Islet of Langerhans (tissue), 1 donor: ENCODE data around the gene REXO2.

ENCODE experiments used
- FAIRE-seq: peaks from one replicate; lab custom pipeline; 2011; peaks lifted over from hg19 to GRCh38; lab: Jason Lieb, UNC

Gene REXO2

DNA sequence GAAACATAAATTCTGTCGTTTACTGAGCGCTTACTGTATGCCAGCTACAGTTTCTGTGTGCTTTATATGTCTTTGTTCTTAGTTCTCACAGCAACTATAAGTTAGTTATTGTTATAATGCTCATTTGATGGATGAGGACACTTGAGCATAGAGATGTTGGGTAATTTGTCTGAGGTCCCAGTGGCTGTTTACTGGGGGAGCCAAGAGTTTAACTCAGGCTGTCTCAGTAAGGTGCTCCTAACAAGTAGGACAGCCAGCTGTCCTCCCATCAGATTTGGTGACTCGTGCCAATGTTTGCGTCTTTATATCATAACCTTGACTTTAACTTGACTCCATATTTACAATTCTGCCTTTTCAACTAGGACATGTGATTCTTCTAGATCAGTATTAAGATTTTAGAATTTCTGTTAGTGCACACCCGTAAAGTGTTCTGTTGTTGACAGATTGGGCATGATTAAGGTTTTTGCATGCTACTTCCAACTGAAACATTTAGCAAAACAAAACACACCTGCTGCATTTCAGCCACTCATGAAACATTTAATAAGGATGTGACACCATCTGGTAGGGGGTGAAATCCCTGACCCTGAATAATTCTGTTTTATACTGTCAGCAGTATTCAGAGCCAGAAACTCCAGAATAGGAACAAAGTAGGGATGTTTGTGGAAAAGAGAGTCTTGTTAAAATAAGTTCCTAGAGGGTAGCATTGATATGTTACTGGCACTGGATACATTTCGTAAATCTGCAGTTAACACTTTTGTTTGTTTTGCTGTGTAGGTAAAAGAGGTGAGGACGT is 1.9 kb downstream of the REXO2 start:
- FAIRE-seq = no peak

DNA sequence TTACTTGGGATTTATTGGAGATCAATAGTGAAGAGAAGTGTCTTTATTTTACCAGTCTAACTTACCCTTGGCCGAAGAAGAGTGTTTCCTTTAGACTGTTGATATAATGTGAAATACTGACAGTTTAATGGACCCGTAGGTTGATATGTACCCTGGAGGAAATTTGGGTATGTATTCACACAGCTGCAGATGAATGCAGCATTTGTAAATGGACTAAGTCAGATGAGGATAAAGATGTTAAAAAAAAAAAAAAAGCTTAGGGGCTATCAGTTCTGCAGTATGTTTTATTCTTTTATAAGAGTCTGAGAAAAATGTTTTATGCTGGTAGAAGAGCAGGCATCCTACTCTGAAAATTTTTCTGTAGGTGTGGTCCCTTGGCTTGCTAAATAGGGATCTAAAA is 2.7 kb downstream of the REXO2 start:
- no peak for FAIRE-seq

DNA sequence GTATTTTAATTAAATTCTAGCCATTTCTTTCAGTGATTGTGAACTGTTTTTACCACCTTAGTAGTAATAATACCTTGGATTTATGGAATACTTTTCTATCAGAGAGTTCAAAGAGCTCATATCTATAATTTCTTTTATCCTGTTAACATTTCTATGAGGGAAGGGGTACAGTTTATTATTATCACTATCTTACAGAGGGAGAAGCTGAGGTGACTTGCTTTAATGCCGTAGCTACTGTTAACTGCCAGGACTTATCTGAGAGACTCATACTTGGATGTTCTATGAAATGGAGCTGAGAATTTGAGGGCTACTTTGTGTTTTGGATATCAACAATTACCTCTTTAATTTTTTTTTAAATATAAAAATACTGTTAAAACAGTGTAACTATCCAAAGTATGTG is 3.3 kb downstream of the REXO2 start:
- FAIRE-seq = no peak

DNA sequence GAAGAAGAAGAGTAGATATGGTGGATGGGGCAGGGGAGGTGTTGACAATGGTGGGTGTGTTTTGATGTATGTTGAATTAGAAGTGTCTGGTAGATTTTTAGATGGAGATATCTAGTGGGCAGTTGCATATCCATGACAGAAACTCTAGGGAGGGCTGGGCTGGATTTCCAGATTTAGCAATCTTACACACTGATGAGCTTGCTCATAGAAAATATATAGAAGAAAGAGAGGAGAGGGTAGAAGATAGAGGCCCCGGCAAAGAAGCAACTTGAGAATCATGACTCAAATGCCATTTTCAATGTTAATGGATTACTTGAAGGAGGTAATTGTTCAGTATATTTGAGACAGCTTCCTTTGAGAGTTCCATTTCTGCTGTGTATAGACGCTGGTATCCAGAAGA is 8.2 kb downstream of the REXO2 start:
- FAIRE-seq = no peak

DNA sequence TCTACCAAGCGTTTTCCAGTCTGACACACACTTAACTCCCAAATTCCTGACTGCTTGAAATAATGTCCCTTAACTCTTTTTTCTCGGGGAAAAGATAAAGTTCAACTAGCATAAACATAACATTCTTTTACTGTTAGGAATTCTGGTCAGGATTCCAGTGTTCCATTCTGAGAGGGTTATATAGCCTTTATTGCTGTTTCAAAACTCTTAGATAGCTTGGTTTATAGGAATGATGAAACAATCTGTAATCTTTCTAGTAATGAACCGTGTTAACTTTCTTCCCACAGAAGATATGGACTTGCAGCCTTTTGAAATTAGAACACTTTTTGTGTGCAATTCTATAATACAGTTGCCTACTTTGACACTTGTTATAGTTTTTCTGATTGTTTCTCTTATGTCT is 8.6 kb downstream of the REXO2 start:
- FAIRE-seq = no peak

DNA sequence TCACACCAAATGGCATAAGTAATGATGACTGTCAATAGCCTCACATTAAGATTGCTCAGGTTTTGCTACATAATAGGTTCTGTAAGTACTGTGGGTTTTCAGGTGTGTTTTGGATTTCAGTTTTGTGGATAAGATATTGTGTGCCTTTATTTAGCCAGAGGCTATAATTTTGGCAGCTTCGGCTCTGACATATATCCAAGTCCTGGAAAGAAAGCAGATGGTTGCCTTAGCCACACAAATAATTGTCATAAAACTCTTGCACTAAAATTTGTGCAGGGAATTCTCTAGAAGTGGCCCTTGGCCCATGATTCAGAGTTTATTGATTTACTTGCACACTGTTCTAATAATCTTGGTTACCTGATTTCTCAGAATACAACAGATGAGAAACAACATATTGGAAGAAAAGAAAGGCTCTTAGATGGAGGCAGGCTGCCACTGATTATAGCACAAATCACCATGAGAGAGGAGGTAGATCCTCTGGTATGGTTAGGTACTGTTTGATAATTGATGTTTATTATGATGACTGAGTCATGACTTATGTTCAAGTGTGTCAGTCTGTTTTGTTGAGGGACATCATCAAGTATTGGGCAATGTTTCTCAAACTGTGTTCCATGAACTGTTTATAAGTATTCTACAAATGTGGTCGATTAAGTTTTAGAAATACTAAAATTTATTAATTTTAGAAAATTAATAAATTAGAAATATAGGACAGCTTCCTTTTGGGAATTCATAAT is 9.6 kb downstream of the REXO2 start:
- peak; percentile 9 for FAIRE-seq

DNA sequence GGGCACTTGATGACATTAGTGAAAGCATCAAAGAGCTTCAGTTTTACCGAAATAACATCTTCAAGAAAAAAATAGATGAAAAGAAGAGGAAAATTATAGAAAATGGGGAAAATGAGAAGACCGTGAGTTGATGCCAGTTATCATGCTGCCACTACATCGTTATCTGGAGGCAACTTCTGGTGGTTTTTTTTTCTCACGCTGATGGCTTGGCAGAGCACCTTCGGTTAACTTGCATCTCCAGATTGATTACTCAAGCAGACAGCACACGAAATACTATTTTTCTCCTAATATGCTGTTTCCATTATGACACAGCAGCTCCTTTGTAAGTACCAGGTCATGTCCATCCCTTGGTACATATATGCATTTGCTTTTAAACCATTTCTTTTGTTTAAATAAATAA is 10.6 kb downstream of the REXO2 start:
- FAIRE-seq = peak; percentile 71

DNA sequence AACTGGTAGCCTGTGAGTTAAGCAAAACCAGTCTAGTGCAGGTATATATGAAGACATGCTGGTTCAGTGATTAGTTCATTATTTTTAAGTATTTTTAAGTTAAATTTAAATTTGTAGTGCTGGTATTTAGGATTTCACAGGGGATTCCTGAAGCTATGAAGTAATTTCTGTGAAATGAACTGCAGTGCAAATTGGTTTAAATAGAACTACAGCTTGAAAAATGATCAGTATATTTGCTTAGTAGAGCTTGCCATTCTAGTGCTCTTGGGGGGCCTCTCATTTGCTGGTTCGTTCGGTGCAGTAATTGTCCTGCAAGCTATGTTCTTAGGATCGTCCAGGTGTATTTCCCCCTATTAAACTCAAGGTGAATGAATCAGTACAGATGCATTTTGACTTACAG is 13.1 kb downstream of the REXO2 start:
- FAIRE-seq = no peak

DNA sequence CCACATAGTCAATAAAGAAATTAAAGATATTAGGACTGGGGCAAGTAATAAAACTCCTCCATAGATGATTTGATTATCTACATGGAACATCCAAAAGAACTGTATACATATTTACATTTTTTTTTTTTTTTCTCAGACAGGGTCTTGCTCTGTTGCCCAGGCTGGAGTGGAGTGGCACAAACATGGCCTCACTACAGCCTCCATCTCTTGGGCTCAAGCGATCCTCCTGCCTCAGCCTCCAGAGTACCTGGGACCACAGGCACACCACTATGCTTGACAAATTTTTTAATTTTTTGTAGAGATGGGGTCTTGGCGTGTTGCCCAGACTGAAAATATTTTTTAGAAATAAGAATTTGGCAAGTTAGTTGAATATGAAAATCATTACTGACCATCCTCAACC is 24.7 kb downstream of the REXO2 start:
- FAIRE-seq = no peak

DNA sequence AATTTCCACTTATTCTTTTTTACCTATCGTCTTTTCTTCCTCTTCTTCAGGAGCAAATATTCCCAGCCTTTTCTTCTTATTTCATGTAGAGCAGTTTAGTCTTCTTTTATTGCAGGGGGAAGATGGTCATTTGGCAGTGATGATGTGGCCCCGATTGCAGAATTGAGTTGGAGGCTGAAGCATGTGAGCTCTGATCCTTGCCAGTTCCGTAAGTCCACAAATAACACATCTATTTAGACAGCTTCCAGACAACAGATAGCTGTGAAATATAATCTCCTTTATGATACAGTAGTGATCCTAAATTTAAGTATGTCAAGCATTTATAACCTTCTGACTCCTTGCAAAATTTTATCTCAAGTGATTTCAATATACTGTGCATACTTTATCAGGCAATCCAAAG is 27.5 kb downstream of the REXO2 start:
- FAIRE-seq = no peak

DNA sequence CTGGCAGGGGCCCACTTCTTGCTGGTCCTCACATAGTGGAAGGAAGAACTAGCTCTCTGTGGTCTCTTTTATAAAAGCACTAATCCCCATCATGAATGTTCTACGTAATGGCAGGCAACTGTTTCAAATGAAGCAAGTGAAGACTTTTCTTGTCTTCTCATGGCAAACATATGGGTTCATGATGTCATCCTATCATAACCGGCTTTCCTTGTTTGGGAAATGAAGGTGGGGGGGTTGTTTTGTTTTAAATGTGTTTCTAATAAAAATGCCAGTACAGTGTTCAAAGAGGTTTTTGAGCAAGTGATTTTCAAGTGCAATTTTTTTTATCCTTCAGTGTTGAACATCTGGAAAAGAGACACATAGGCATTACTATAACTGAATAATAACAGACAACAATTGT is 33.4 kb downstream of the REXO2 start:
- no peak for FAIRE-seq

DNA sequence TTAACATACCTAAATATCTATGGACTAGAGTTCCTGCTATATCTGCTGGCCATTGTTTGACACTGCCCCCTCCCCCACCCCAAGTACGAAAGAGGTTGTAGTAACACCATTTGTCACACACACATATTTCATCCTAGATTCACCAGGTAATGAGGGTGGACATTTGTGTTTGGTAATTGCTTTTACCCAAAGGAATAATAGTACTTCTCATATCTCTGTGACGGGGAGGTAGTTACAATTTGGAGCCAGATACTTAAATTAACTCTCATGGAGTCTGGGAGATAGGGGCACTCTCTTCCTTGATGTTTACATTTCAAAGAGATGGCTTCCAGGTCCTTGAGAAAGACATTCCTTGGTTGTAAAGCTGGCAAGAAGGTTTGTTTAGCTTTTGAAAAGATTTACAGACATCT is 38.7 kb downstream of the REXO2 start:
- FAIRE-seq = no peak

DNA sequence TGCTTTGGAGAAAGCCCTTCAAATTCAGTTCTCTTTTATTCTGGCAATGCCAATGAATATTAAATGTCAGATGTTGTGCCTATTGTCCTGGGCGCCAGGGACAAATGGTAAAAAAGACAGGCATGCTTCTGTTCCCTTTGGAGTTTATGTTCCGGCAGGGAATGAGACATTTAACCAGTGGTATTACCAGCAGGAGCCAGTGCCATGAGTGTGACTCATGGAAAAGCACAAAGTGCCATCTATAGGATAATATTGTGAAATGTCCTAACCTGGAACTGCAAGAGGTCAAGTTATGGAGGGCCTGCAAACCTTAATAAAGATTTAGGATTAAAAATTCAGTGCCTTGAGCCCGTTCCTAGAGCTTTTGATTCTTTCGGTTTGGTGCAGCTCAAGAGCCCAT is 39.5 kb downstream of the REXO2 start:
- no peak for FAIRE-seq

DNA sequence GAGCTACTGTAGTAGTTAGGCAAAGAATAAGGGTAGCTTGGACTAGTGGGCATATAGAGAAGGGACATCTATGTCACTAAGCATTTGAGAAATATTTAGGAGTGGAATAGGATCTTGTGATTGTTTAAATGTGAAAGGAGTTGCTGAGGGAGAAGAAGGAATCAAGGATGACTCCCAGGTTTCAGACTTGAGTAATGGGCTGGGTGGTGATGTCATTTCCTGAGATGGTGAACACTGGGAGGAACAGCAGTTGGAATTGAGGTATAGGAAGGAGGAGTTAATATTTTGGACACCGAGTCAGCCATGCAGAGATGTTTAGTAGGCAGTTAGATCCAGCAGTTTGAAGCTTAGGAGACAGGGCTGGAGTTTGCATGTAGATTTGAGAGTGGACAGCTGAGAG is 40.1 kb downstream of the REXO2 start:
- FAIRE-seq = no peak

DNA sequence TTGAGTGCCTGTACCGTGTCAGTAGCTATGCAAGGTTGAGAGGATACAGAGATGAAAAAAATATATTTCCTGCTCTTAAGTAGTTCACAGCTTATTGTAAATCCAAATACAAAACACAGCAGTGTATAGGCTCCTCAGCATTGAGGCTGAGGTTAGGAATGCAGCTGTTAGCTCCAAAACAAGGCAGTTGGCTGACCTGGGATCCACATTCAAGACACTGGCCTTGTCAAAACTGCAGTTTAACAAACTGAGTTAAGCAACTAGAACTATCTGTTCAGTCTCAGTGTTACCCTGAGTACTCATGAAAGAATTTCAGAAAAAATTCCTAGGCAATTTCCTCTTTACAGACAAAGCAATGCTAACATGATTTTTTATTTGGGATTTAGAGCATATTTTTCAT is 42.8 kb downstream of the REXO2 start:
- FAIRE-seq = no peak

DNA sequence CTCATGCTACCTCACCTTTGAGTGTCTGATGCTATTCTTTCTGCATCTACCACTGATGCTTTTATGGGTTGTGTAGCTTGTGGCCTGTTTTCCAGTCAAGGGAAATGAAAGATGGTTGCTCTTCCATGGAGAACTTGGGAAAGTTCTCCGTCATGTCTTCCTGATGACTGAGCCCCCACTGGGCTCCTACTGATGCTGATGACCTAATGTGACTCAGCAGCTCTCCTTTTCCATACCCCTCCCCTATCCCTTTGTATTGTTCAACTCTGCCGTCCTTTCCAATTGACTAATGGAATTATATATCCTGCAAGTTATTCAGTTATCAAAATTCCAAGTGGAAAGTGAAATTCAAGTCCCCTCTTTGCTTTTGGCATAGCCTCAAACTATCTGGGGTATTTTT is 44.7 kb downstream of the REXO2 start:
- FAIRE-seq = no peak

DNA sequence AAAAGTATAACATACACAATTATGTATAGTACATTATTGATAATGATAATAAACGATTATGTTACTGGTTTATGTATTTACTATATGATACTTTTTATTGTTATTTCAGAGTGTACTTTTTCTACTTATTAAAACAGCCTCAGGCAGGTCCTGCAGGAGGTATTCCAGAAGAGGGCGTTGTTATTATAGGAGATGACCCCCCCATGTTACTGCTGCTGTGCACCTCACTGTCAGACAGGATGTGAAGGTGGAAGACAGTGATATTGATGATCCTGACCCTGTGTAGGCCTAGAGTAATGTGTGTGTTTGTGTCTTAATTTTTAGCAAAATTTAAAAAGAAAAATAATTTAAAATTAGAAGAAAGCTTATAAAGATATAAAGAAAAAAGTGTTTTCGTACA is 57.6 kb downstream of the REXO2 start:
- no peak for FAIRE-seq

DNA sequence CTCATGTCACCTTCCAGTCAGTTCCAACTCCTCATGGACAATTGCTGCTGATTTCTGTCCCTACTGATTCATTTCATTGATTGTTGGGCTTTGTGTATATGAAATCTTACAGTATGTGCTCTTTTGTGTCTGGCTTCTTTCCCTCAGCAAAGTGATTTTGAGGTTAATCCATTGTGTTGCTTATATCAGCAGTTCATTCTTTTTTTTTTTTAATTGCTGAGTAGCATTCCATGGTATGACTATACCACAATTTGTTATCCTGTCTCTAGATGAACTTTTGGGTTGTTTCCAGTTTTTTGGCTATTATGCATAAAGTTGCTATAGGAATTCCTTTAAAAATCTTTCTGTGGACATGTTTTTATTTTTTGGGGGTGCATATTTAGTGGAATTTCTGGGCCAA is 60.5 kb downstream of the REXO2 start:
- FAIRE-seq = no peak
